Prostate gland (tissue), 2 donors: ENCODE measurements around the gene CHST11.

Source experiments
- POLR2A ChIP-seq: fragments of 450-650 bp; IDR thresholded peaks from one replicate; pipeline ENCODE4 v1.6.1; 2016; ENCODE audit warnings: antibody characterized with exemption, mild to moderate bottlenecking
- POLR2AphosphoS5 ChIP-seq: sonication (generic); formaldehyde crosslinking; IDR thresholded peaks from one replicate; pipeline ENCODE4 v1.6.1; 2017; ENCODE audit warnings: antibody characterized with exemption
- TF ChIP-seq, protein P1 (sequence below), 4 experiments: fragments of 200-600 bp in 2 of 4; fragments of 450-650 bp in 2 of 4; sonication (generic) in 2 of 4; IDR thresholded peaks; 1 replicate in 3 of 4; 2 replicates in 1 of 4; pipeline ENCODE4 v1.5.1; 2016 to 2019; ENCODE audit warnings: antibody characterized with exemption in 4 of 4, mild to moderate bottlenecking in 2 of 4, moderate library complexity in 2 of 4

DNA sequence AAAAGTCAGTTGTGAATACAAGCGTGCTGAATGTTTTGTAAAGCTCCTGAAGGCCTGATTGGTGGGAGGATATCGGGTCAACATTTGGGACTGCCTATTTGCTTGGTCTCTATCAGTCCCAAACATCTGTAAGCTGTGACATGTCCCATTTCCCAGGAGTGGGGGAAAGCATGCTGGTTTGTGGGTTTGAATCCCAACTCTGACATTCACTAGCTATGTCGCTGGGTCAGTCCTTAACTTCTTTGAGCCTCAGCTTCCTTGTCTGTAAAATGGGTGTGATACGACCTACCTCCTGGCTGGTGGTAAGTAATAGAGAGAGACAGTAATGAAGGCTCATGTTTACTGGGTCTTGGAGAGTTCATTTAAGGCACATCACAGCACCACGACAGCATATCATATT, 136.7 kb downstream of the CHST11 start:
- TF ChIP-seq, protein P1, sequence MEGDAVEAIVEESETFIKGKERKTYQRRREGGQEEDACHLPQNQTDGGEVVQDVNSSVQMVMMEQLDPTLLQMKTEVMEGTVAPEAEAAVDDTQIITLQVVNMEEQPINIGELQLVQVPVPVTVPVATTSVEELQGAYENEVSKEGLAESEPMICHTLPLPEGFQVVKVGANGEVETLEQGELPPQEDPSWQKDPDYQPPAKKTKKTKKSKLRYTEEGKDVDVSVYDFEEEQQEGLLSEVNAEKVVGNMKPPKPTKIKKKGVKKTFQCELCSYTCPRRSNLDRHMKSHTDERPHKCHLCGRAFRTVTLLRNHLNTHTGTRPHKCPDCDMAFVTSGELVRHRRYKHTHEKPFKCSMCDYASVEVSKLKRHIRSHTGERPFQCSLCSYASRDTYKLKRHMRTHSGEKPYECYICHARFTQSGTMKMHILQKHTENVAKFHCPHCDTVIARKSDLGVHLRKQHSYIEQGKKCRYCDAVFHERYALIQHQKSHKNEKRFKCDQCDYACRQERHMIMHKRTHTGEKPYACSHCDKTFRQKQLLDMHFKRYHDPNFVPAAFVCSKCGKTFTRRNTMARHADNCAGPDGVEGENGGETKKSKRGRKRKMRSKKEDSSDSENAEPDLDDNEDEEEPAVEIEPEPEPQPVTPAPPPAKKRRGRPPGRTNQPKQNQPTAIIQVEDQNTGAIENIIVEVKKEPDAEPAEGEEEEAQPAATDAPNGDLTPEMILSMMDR (IDR thresholded peaks at IDR 0.05) = no peak
- TF ChIP-seq POLR2AphosphoS5 (no peak), POLR2A (no peak)
